Heart left ventricle (tissue), 16 donors: Measurements from ENCODE around the gene DDO. TPM values are rescaled to one million over a fixed set of nuclear protein-coding genes. Genes with fewer than 3 reads are reported as not detected.

ENCODE experiments used
- ATAC-seq, 4 donors: fragments of 200-7000 bp; cut with Tn5 transposase; one replicate each; pipeline ENCODE4 v1.9.1; 2020 to 2022; ENCODE audit warnings: moderate library complexity in 4 of 4, mild to moderate bottlenecking in 3 of 4, moderate number of reproducible peaks in 1 of 4
- DNase-seq, 5 donors: peaks; one replicate each; pipeline ENCODE4 v3.0.0-alpha.2; 2020
- H3K27ac ChIP-seq, 12 donors: fragments of 200-600 bp; sonication (generic) in 4 of 12; one replicate each; pipeline versions ENCODE4 v1.5.0 to v1.8.0; 2016 to 2022; ENCODE audit warnings: mild to moderate bottlenecking in 2 of 12
- H3K27me3 ChIP-seq, 9 donors: fragments of 200-600 bp; sonication (generic) in 2 of 9; one replicate each; pipeline versions ENCODE4 v1.5.1 to v1.8.0; 2016 to 2022; ENCODE audit warnings: mild to moderate bottlenecking in 3 of 9
- H3K36me3 ChIP-seq, 9 donors: fragments of 200-600 bp; sonication (generic) in 2 of 9; one replicate each; pipeline versions ENCODE4 v1.5.0 to v1.8.0; 2018 to 2022; ENCODE audit warnings: mild to moderate bottlenecking in 2 of 9
- H3K4me1 ChIP-seq, 12 donors: fragments of 200-600 bp; sonication (generic) in 4 of 12; one replicate each; pipeline versions ENCODE4 v1.5.0 to v1.8.0; 2016 to 2022; ENCODE audit warnings: mild to moderate bottlenecking in 3 of 12
- H3K4me3 ChIP-seq, 12 donors: fragments of 200-600 bp; sonication (generic) in 4 of 12; one replicate each; pipeline versions ENCODE4 v1.5.0 to v1.8.0; 2017 to 2022; ENCODE audit warnings: mild to moderate bottlenecking in 9 of 12, moderate library complexity in 4 of 12
- H3K9me3 ChIP-seq, 12 donors: fragments of 200-600 bp; sonication (generic) in 4 of 12; one replicate each; pipeline versions ENCODE4 v1.5.0 to v1.8.0; 2016 to 2022; ENCODE audit warnings: mild to moderate bottlenecking in 1 of 12
- CTCF ChIP-seq, 12 donors: fragments of 200-600 bp; sonication (generic) in 4 of 12; IDR thresholded peaks; one replicate each; pipeline versions ENCODE4 v1.5.0 to v1.8.0; 2018 to 2022; ENCODE audit warnings: antibody characterized with exemption in 12 of 12, mild to moderate bottlenecking in 5 of 12
- POLR2A ChIP-seq, 2 donors: fragments of 450-650 bp; IDR thresholded peaks; one replicate each; pipeline ENCODE4 v1.6.1; 2017; ENCODE audit warnings: antibody characterized with exemption in 2 of 2, mild to moderate bottlenecking in 2 of 2, moderate library complexity in 2 of 2
- WGBS, 4 donors: extraction: QIAGEN DNeasy Blood & Tissue Kit in 2 of 4; methylation state at CpG; one replicate each; pipeline versions ENCODE4 v1.1.5 to v1.1.7; 2013 to 2018; 5-methylcytosine and 5-hydroxymethylcytosine counted together
- intact Hi-C, 10 donors: fragments of 100-400 bp; cut with DNase I; formaldehyde crosslinking; loops; one replicate each; pipeline versions ENCODE4 v1.11.1 to v1.14.2; 2022
- polyA plus RNA-seq, 2 donors: library from polyadenylated mRNA; stranded (reverse); fragments of 200-250 nt; gene quantifications; one replicate each; pipeline ENCODE4 v1.2.3, GENCODE V29; 2013
- total RNA-seq, 9 donors: library from RNA; depleted of rRNA in 2 of 9; stranded (reverse); fragments of >200 nt in 2 of 9; fragmentation: NEBNext Ultra II Directional in 3 of 9; extraction: Animal tissue kit (Norgen Biotek cat#: 25700) in 3 of 9; gene quantifications; one replicate each; pipeline versions ENCODE4 v1.1.0 to v1.2.4, GENCODE V29; 2016 to 2023
- donor health status: ischemic (EF 13 %, LVEDD 7.1; RV severe dilation, severe dysfunction).
- donor health status: healthy with polysubstance abuse.
- donor health status: DM: no; HTN: yes; CAD: no.
- donor health status: DM: no; HTN: no; CAD: no.
- donor health status: ischemic (EF 25% LVEDD 6.9; RV normal size, moderate dysfunction).
- donor health status: ischemic (EF 25% LVEDD 5.7; RV mildly dilated, moderate dysfunction).
- donor health status: healthy.
- donor health status: DM: yes; HTN: yes; CAD: no.
- donor health status: ischemic (EF 35%, LVEDD 5.7; RV mildly dilated, moderate dysfunction).
- donor health status: nonischemic (EF 11% LVEDD 7.7; RV severe dilation, severe dysfunction).
- donor health status: DM: yes; HTN: yes; CAD: no.
- donor health status: PGD.
- donor health status: ischemic (EF 29% LVEDD 5.4; RV normal size, mild dysfunction).
- donor health status: nonischemic (EF 23%, LVEDD 6.1; RV moderate dilation, normal function).

DDO gene
- total and polyA plus RNA-seq, 11 donors: 10.9 to 32.3 (median 19.9) TPM

- H3K4me3 ChIP-seq: no peak overlapping the region
- H3K27ac ChIP-seq: no peak overlapping the region
- intact Hi-C loops: no loop called here
- DNase-seq: no peak
- ATAC-seq: no peak
- TF ChIP-seq POLR2A (IDR thresholded peaks at IDR 0.05) (no peak), CTCF (IDR thresholded peaks at IDR 0.05) (no peak)
- H3K27me3 ChIP-seq: peaks cover 0 to 20% (median 0%) of the 10 kb centered on the region in 9 donors
- H3K9me3 ChIP-seq: peaks cover 0 to 10% (median 0%) of the 10 kb centered on the region in 12 donors
- H3K36me3 ChIP-seq: no peaks in the 10 kb centered on the region
- H3K4me1 ChIP-seq: no peaks in the 10 kb centered on the region
These were observed 7.1 kb upstream of the DDO start for GRCh38 chr6:110422444-110422822.

GRCh38 chr6:110421749-110422443 is 6.5 kb upstream of the DDO start:
- no peaks in the 10 kb centered on the region for H3K36me3 ChIP-seq
- H3K27me3 ChIP-seq: peaks cover 0 to 15% (median 0%) of the 10 kb centered on the region in 9 donors
- H3K4me1 ChIP-seq: no peaks in the 10 kb centered on the region
- H3K4me3 ChIP-seq: no peak overlapping the region
- H3K27ac ChIP-seq: no peak overlapping the region
- ATAC-seq (no peak), DNase-seq (no peak)
- intact Hi-C loops: no loop called here
- H3K9me3 ChIP-seq: peaks cover 0 to 10% (median 0%) of the 10 kb centered on the region in 12 donors
- WGBS, 4 donors: 57 to 77% (median 68%) methylated on average over 4 of the region's 4 CpGs
- TF ChIP-seq POLR2A (IDR thresholded peaks at IDR 0.05): no peak
- no peak for TF ChIP-seq CTCF (IDR thresholded peaks at IDR 0.05)

GRCh38 chr6:110419028-110419739 is 3.8 kb upstream of the DDO start:
- Histone ChIP-seq H3K27ac (no peak overlapping the region), H3K9me3 (peaks cover 0 to 10% (median 0%) of the 10 kb centered on the region in 12 donors), H3K36me3 (no peaks in the 10 kb centered on the region), H3K4me1 (peaks cover 0 to 20% (median 7%) of the 10 kb centered on the region in 12 donors), H3K4me3 (no peak overlapping the region), H3K27me3 (peaks cover 0 to 6% (median 0%) of the 10 kb centered on the region in 9 donors)
- DNase-seq: no peak
- no peak for TF ChIP-seq CTCF (IDR thresholded peaks at IDR 0.05)
- TF ChIP-seq POLR2A (IDR thresholded peaks at IDR 0.05): no peak
- intact Hi-C loops: no loop called here
- ATAC-seq: no peak
- 71 to 76% (median 73%) methylated on average over 6 of the region's 6 CpGs for WGBS, 4 donors

- Histone ChIP-seq H3K36me3 (no peaks in the 10 kb centered on the region), H3K4me1 (peaks cover 0 to 26% (median 11%) of the 10 kb centered on the region in 12 donors), H3K9me3 (peaks cover 0 to 10% (median 0%) of the 10 kb centered on the region in 12 donors), H3K4me3 (no peak overlapping the region), H3K27me3 (peaks cover 0 to 6% (median 0%) of the 10 kb centered on the region in 9 donors), H3K27ac (no peak overlapping the region)
- intact Hi-C loops: no loop called here
- no peak for DNase-seq
- WGBS, 4 donors: 84 to 89% (median 87%) methylated on average over 3 of the region's 3 CpGs
- TF ChIP-seq POLR2A (IDR thresholded peaks at IDR 0.05): no peak
- no peak for TF ChIP-seq CTCF (IDR thresholded peaks at IDR 0.05)
- ATAC-seq: no peak
These were observed 3.2 kb upstream of the DDO start for GRCh38 chr6:110418594-110418993.
